Activated CD4-positive, alpha-beta T cell treated with anti-CD3 and anti-CD28 coated beads, Interleukin-2, Interleukin-4, amounts not matched to agents 100 ng/mL and 50 ng/mL, durations not matched to agents 16 hours and 8 hours (primary cell): ENCODE results near the gene CDC40.
"Not testable (repeated sequence)": the region's sequence is repeated elsewhere in the genome, so short reads cannot be mapped to it uniquely, and the experiment has no call there.

Experiments
- DNase-seq: peaks from one replicate; pipeline ENCODE4 v3.0.0-alpha.2; 2020; ENCODE audit warnings: low spot score

The CDC40 gene

DNA sequence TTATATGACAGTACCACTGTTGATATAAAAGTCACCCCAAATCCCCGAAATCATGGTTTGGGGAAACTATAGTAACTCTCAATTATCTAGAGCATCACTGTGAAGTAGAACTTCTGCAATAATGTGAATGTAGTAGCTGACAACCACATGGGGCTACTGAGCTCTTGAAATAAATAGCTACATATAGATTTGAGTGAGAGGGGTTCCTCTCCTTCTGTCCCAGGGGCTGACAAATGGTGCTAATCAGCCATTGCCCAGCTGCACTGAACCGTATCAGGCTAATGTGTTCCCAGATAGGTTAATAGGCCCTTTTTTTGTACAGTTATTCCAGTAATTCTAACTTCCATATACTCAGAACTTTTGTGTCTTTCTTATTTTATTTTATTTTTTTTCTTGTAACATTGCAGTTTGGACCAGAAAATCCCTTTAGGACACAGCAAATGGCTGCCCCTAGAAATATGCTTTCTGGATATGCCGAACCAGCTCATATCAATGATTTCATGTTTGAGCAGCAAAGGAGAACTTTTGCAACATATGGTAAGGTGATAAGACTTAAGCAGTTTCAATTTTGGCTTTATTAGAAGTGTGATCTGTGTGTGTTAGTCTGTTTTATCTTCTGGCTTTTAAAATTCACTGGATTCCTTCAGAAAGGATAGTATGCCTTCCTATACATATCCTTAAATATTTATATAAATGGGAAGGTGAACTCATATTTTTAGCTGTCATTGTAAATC, 21.1 kb downstream of the CDC40 start:
- DNase-seq, result no peak

- no peak for DNase-seq
Observed at GRCh38 chr6:110207652-110208051, 27.4 kb downstream of the CDC40 start.

DNA sequence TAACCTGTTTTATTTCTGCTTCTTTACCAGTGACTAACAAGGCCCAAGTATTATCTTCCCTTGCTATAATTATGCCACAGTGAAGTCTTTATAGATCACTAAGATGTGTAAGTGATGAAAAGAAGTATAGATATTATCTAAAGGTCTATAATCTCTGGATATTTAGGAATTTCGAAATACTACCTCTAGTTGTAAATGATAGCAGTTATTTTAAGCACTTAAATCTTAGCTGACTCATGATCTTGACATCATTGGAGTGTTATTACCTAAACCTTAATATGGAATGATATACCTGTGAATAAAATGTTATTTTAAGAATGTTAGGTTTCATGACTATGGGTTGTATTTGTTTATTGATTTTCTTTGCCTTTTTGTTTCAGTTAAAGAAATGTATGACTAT, 31.5 kb downstream of the CDC40 start:
- no peak for DNase-seq

- DNase-seq, result no peak
Observed at GRCh38 chr6:110214338-110214737, 34.1 kb downstream of the CDC40 start.

DNA sequence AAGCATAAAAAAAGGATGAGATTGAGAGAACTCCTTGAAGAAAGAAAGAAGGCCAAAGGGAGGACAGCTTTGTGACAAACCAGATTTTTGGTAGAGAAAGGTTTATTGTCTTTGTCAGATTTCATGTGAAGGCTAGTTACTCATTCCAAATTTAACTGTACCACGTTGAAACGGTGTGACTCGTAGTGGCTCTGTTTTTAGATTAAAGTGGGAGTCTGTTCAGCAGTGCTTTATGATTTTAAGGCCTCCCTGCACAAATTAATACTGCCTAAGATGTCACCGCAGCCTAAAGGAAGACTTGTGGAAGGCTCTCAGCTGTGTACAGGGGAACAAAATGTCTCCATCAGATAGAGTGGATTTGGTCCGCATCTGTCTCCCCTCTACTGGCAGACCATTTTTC, 35.9 kb downstream of the CDC40 start:
- no peak for DNase-seq

DNA sequence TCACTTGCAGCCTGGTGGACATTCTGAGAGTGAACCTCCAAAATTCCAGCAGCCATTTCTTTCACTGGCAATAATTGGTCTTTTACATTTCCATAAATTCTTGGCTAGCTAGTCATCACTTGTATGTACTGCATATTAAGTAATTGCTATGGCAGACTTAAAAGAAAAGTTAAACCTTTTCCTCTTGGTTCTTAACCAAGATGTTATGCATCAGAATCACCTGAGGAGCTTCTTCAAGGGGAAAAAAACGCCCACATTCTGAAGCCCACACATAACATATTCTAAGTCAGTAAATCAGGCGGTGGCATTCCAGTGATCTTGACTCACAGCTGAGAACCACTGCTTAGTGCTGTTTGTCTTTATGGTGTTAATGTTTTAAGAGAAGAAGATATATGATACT, 37.0 kb downstream of the CDC40 start:
- DNase-seq, result no peak

DNA sequence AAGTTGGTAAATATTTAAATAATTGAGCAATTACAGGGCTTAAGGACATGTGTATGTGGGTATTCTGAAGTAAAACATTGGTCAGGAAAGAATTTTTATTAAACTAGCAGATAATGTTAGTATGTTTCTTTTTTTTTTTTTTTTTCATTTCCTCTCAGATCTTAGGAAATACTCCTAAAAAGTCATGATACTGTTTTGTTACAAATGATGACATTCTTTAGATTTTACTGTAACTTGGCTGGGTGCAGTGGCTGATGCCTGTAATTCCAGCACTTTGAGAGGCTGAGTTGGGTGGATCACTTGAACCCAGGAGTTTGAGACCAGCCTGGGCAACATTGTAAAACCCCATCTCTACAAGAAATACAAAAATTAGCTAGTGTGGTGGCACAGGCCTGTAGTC, 41.5 kb downstream of the CDC40 start:
- no peak for DNase-seq

- no peak for DNase-seq
Observed at GRCh38 chr6:110226261-110226660, 46.0 kb downstream of the CDC40 start.

DNA sequence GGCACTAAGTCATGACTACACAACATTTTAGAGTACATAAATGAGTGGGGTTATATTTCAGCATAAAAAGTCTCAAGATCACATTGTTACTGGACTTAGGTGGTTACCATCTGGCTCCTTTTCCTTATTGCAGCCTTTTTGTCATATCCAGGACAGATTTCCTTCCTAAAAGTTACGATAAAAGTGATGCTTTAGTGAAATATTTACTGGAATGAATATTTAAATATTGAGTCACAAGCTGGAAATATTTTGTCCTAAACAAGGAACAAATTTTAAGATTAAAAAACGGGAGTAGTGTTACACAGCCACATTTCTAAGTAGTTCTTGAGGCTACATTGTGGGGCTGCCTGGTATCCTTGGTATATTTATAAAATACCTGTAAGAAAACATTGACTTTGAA, 52.2 kb downstream of the CDC40 start:
- DNase-seq, result no peak

- peak; percentile 43 for DNase-seq
Observed at GRCh38 chr6:110233770-110234374, 53.6 kb downstream of the CDC40 start.

- DNase-seq, result not testable (repeated sequence)
Observed at GRCh38 chr6:110236007-110236406, 55.8 kb downstream of the CDC40 start.

DNA sequence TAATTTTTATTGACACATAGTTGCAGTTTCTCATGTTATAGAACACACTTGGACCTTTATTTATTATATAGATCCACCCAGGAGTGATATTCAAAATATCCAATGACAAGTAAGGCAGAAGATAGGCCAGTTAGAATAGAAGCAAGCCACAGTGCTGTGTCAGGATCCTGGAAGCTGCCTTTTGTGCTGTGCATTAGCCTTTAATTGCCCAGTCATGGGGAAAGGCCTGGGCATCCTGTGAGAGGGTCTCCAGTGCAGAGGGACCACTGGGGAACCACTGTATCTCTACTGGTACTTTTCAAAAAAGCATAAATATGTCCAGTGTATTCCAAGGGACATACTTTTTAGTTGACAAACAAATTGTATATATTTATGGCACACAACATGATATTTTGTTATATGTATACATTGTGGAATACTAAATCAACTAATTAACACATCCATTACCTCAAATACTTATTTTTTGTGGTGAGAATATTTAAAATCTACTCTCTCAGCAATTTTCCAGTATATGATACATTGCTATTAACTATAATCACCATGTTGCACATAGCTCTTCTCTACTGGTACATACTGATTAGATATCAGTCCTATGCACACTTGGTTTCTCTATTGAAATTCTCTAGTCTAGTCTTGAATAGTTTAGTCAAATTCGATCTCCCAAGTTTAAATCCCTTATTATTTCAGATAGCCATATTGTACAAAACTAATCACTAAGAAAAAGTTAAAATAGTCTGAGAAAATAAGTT, 59.5 kb downstream of the CDC40 start:
- no peak for DNase-seq

DNA sequence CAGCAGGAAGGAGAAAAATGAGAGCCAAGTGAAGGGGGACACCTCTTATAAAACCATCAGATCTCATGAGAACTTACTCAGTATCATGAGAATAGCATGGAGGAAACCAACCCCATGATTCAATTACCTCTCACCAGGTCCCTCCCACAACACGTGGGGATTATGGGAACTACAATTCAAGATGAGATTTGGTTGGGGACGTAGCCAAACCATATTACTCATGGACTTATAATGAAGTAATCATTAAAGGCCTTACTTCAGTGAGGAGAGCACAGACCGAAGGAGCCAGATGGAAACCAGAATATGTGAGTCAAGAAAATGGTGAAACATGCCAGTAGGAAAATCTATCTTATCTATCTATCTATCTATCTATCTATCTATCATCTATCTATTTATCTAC, 64.4 kb downstream of the CDC40 start:
- not testable (repeated sequence) for DNase-seq

- DNase-seq, result no peak
Observed at GRCh38 chr6:110246378-110246777, 66.2 kb downstream of the CDC40 start.

DNA sequence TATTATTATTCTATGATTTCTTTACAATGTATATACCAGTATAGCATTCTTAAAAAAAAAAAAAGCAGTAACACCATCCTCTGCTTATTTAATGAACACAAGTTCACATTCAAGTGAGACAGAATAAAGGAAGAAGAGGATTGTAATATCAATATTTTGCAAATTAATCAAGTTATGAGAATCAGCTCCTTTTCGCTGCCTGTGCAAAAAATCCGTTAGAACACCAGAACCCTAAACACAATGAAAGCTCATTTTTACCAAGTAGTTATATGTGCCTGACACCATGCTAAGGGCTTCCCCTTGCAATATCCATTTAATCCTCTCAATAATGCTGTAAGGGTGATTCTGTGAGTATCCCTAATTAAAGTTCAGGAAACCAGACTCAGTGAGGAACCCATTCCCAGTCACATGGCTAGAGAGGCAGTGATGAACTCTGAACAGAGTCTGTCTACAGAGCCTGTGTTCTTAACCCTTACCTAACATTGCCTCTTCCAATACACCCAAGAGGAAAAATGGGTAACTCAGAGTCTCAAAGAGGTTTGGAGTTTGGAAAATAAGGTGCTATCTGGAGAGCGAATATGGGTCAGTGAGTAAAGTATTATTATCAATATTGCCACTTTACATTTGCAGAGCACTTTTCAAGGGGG, 66.8 kb downstream of the CDC40 start:
- DNase-seq, result no peak

DNA sequence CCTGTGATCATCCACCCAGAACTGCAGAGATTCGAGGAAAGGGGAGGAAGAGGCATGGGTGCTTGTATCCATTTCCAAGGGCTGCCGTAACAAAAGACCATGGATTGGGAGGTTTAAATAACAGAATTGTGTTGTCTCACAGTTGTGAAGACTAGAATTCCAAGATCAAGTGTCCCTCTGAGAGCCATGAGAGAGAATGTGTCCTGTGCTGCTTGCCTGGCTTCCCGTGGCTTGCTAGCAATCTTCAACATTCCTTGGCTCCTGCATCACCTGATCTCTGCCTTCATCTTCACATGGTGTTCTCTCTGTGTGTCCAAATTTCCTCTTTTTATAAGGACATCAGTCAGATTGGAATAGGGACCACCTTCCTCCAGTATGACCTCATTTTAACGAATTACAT, 69.8 kb downstream of the CDC40 start:
- DNase-seq, result no peak

- DNase-seq, result no peak
Observed at GRCh38 chr6:110250838-110251237, 70.6 kb downstream of the CDC40 start.

GRCh38 chr6:110255211-110255750, 75.1 kb downstream of the CDC40 start:
- DNase-seq, result no peak

- DNase-seq, result no peak
Observed at GRCh38 chr6:110256366-110256765, 76.1 kb downstream of the CDC40 start.

DNA sequence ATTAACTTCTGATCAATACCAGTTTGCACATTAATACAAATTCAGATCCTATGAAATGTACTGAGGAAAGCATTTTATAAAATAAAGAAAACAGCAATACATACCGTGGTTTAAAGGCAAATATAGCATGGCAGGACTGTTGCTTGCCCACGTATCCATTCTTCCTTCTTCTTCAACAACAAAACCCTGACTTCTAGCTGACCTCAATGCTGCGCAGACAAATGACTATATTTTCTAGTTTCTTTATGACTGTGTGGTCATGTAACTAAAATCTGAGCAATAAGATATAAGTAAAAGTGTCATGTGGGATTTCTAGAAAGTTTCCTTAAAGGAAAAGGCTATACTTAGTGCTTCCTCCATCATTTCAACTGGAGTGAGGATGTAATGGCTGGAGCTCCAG, 85.0 kb downstream of the CDC40 start:
- no peak for DNase-seq

DNA sequence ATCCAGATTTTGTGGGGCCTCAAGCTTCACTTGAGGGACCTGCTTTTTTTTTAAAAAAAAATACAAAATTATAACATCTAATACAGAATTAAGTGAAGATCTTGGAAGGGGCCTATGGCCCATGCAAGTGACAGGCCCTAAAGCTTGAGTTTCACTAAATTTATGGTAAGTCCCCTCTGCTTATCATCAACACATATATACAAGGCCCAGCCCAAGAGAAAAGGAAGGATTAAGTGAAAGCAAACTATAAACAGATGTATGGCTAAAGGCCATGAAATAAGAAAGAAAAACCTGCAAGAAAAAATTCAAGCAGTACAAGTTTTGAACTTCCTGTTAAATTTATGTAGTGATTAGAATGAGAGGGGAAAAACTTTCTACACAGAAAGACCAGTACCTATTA, 86.8 kb downstream of the CDC40 start:
- DNase-seq, result no peak

DNA sequence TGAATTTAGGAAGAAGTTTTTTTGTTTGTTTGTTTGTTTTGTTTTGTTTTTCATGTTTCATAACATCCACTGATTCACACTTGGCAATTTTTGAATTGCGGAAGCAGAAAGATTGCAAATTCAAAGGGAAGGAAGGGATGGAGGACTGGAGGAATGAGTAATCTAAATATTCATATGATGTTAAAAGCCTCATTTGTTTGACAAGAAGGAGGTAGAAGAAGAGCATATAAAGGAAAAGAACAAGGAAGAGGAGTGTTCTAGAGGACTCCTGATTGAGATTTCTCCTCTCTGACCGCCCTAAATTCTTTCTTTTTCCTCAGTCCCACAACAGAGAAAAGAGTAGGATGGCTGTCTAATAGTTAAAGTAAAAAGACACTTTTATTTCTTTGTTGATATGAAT, 89.4 kb downstream of the CDC40 start:
- DNase-seq, result no peak

GRCh38 chr6:110270165-110270564, 89.9 kb downstream of the CDC40 start:
- no peak for DNase-seq
